A673 (cell line): ENCODE results near the gene ZCCHC24. TPM values are rescaled to one million over a fixed set of nuclear protein-coding genes. Genes with fewer than 3 reads are reported as not detected.

Source experiments
- BruUV-seq: library from RNA; stranded (reverse); fragments of 400-500 nt; replicated peaks from 2 replicates; lab custom pipeline; 2021; lab: Mats Ljungman, UMichigan
- CTCF ChIA-PET: fragments of 300-600 bp; sonication (Branson Sonifier 250); formaldehyde crosslinking; loops from one replicate; lab custom pipeline; 2022; ENCODE audit warnings: antibody characterized with exemption; lab: Charles Lee
- POLR2A ChIA-PET: fragments of 300-600 bp; sonication (Branson Sonifier 250); formaldehyde crosslinking; loops from one replicate; lab custom pipeline; 2022; ENCODE audit warnings: antibody characterized with exemption; ENCODE audit not compliant: low non-redundant PET; lab: Charles Lee
- DNase-seq: peaks from one replicate; pipeline ENCODE4 v3.0.0-alpha.2; 2015; ENCODE audit warnings: low spot score
- H3K27ac ChIP-seq: fragments of 200-600 bp; sonication (generic); 2 replicates; pipeline ENCODE4 v1.5.1; 2016; ENCODE audit warnings: mixed run types, low read depth, mild to moderate bottlenecking, mixed read lengths, antibody characterized with exemption, low read length; ENCODE audit not compliant: poor library complexity, severe bottlenecking
- H3K27me3 ChIP-seq: fragments of 200-600 bp; sonication (generic); replicated peaks from 2 replicates; pipeline ENCODE4 v1.6.1; 2017; ENCODE audit warnings: mixed run types, low read depth, mild to moderate bottlenecking, mixed read lengths, antibody characterized with exemption, low read length; ENCODE audit not compliant: insufficient read depth, poor library complexity
- H3K36me3 ChIP-seq: fragments of 200-600 bp; sonication (generic); 2 replicates; pipeline ENCODE4 v1.6.1; 2016; ENCODE audit warnings: mixed run types, mild to moderate bottlenecking, mixed read lengths, antibody characterized with exemption, low read length; ENCODE audit not compliant: insufficient read depth, poor library complexity, severe bottlenecking
- H3K4me1 ChIP-seq: fragments of 200-600 bp; sonication (generic); 2 replicates; pipeline ENCODE4 v1.6.1; 2017; ENCODE audit warnings: mixed run types, mild to moderate bottlenecking, mixed read lengths, antibody characterized with exemption, low read length; ENCODE audit not compliant: insufficient read depth, poor library complexity, severe bottlenecking
- H3K4me3 ChIP-seq: fragments of 200-600 bp; sonication (generic); 2 replicates; pipeline ENCODE4 v1.5.1; 2016; ENCODE audit warnings: low read depth, mixed run types, mild to moderate bottlenecking, mixed read lengths, low read length; ENCODE audit not compliant: poor library complexity, severe bottlenecking
- H3K9me3 ChIP-seq: fragments of 200-600 bp; sonication (generic); 2 replicates; pipeline ENCODE4 v1.6.1; 2016; ENCODE audit warnings: mixed run types, low read depth, mild to moderate bottlenecking, mixed read lengths, antibody characterized with exemption, low read length; ENCODE audit not compliant: poor library complexity, severe bottlenecking
- CTCF ChIP-seq: fragments of 300-800, 200-600 bp; sonication (generic); conservative IDR thresholded peaks from 2 replicates; pipeline ENCODE4 v1.5.1; 2017; ENCODE audit warnings: low read depth, mild to moderate bottlenecking, antibody characterized with exemption, low read length, moderate library complexity, mixed read lengths
- EZH2 ChIP-seq: fragments of 200-600 bp; sonication (generic); IDR thresholded peaks from 2 replicates; pipeline ENCODE4 v1.6.1; 2017; ENCODE audit warnings: borderline replicate concordance, low read depth, mild to moderate bottlenecking, mixed read lengths, antibody characterized with exemption, low read length; ENCODE audit not compliant: poor library complexity, severe bottlenecking
- intact Hi-C: fragments of 100-400 bp; cut with micrococcal nuclease; formaldehyde crosslinking; loops from one replicate; pipeline ENCODE4 v1.10.0; 2022; ENCODE audit not compliant: unreplicated experiment
- total RNA-seq: library from RNA; stranded (reverse); gene quantifications from 2 replicates; pipeline ENCODE4 v1.2.3, GENCODE V29; 2021

The ZCCHC24 gene
- total RNA-seq, 1 experiment from 2014 or later = 9.8 TPM

- H3K4me3 ChIP-seq = no peak overlapping the region
- ChIA-PET POLR2A (no interaction called here), CTCF (no interaction called here)
- H3K27me3 ChIP-seq = no peaks in the 10 kb centered on the region
- no peaks in the 10 kb centered on the region for H3K36me3 ChIP-seq
- TF ChIP-seq CTCF (no peak), EZH2 (no peak)
- no peaks in the 10 kb centered on the region for H3K4me1 ChIP-seq
- BruUV-seq = no TSS peak
- H3K27ac ChIP-seq = no peak overlapping the region
- intact Hi-C loops = no loop called here
- no peaks in the 10 kb centered on the region for H3K9me3 ChIP-seq
- no peak for DNase-seq
These were observed 53.4 kb downstream of the ZCCHC24 start for GRCh38 chr10:79392020-79392398.

GRCh38 chr10:79391231-79392019 lies 54.0 kb downstream of the ZCCHC24 start:
- no peaks in the 10 kb centered on the region for H3K27me3 ChIP-seq
- H3K4me3 ChIP-seq = no peak overlapping the region
- H3K27ac ChIP-seq = no peak overlapping the region
- no peaks in the 10 kb centered on the region for H3K4me1 ChIP-seq
- no TSS peak for BruUV-seq
- POLR2A ChIA-PET = interaction anchor here (0.8 kb wide), 1 partner anchor 14 kb away, joined by 3 read pairs; no protein-coding TSS in a partner anchor
- intact Hi-C loops = no loop called here
- DNase-seq = no peak
- no peaks in the 10 kb centered on the region for H3K36me3 ChIP-seq
- TF ChIP-seq EZH2 (no peak), CTCF (no peak)
- CTCF ChIA-PET = interaction anchor here (1.4 kb wide), 1 partner anchor 17 kb away, joined by 7 read pairs; no protein-coding TSS in a partner anchor
- H3K9me3 ChIP-seq = no peaks in the 10 kb centered on the region

GRCh38 chr10:79390551-79391229 lies 54.7 kb downstream of the ZCCHC24 start:
- POLR2A ChIA-PET = interaction anchor here (0.8 kb wide), 1 partner anchor 15 kb away, joined by 3 read pairs; no protein-coding TSS in a partner anchor
- Histone ChIP-seq H3K4me3 (no peak overlapping the region), H3K36me3 (no peaks in the 10 kb centered on the region), H3K9me3 (no peaks in the 10 kb centered on the region), H3K27me3 (no peaks in the 10 kb centered on the region), H3K27ac (no peak overlapping the region), H3K4me1 (no peaks in the 10 kb centered on the region)
- CTCF ChIA-PET = interaction anchor here (1.4 kb wide), 1 partner anchor 16 kb away, joined by 7 read pairs; no protein-coding TSS in a partner anchor
- TF ChIP-seq CTCF = no peak
- TF ChIP-seq EZH2 = no peak
- BruUV-seq = no TSS peak
- no peak for DNase-seq
- intact Hi-C loops = no loop called here
